Panc1 (cell line): Measurements from ENCODE around the gene LIN28B. TPM values are rescaled to one million over a fixed set of nuclear protein-coding genes. Genes with fewer than 3 reads are reported as not detected.
"Not testable (repeated sequence)": the region's sequence is repeated elsewhere in the genome, so short reads cannot be mapped to it uniquely, and the experiment has no call there.

Experiments used
- ATAC-seq: fragments of 200-7000 bp; cut with Tn5 transposase; 2 replicates; pipeline ENCODE4 v1.9.1; 2020; ENCODE audit warnings: mild to moderate bottlenecking, moderate library complexity
- BruUV-seq: library from RNA; stranded (reverse); fragments of 400-500 nt; replicated peaks from 2 replicates; lab custom pipeline; 2021; lab: Mats Ljungman, UMichigan
- CTCF ChIA-PET: fragments of 300-600 bp; sonication (Branson Sonifier 250); formaldehyde crosslinking; loops from one replicate; lab custom pipeline; 2022; ENCODE audit warnings: antibody characterized with exemption; lab: Charles Lee
- POLR2A ChIA-PET: fragments of 300-600 bp; sonication (Branson Sonifier 250); formaldehyde crosslinking; loops from one replicate; lab custom pipeline; 2022; ENCODE audit warnings: antibody characterized with exemption; lab: Charles Lee
- DNase-seq: peaks from one replicate; pipeline ENCODE4 v3.0.0-alpha.2; 2010; ENCODE audit warnings: low read depth, low spot score
- H3K27ac ChIP-seq: 2 replicates; pipeline ENCODE4 v1.5.1; 2011; ENCODE audit warnings: mild to moderate bottlenecking, low read length, inconsistent platforms
- H3K27me3 ChIP-seq: fragments of 200-500 bp; sonication (Bioruptor generic); 2 replicates; pipeline ENCODE4 v1.6.0; 2014; ENCODE audit warnings: low read length, inconsistent platforms; ENCODE audit not compliant: control insufficient read depth, insufficient read depth
- H3K36me3 ChIP-seq: fragments of 200-500 bp; sonication (Bioruptor generic); 2 replicates; pipeline ENCODE4 v1.5.1; 2014; ENCODE audit warnings: inconsistent platforms, mild to moderate bottlenecking, low read length, moderate library complexity; ENCODE audit not compliant: control insufficient read depth, insufficient read depth
- H3K4me1 ChIP-seq: 2 replicates; pipeline ENCODE4 v1.5.1; 2011; ENCODE audit warnings: inconsistent platforms, mild to moderate bottlenecking, low read length, moderate library complexity; ENCODE audit not compliant: control insufficient read depth, insufficient read depth
- H3K4me3 ChIP-seq, 2 experiments: 2 replicates each; pipeline ENCODE4 v1.5.1; 2011 to 2012; ENCODE audit warnings: low read depth in 2 of 2, low read length in 2 of 2, mild to moderate bottlenecking in 2 of 2, inconsistent platforms in 1 of 2, moderate library complexity in 1 of 2
- H3K9me3 ChIP-seq: fragments of 200-500 bp; sonication (Bioruptor generic); 2 replicates; pipeline ENCODE4 v1.5.1; 2014; ENCODE audit warnings: low read depth, mild to moderate bottlenecking, inconsistent platforms, low read length, moderate library complexity; ENCODE audit not compliant: control insufficient read depth, insufficient read depth
- CTCF ChIP-seq: fragments of 450-650 bp; IDR thresholded peaks from 2 replicates; pipeline ENCODE4 v1.5.1; 2017; ENCODE audit warnings: mild to moderate bottlenecking
- POLR2AphosphoS5 ChIP-seq: IDR thresholded peaks from 2 replicates; pipeline ENCODE4 v1.6.1; 2012; ENCODE audit warnings: mild to moderate bottlenecking, low read depth, low read length, moderate library complexity
- TCF7L2 ChIP-seq: IDR thresholded peaks from 2 replicates; pipeline ENCODE4 v1.6.1; 2011; ENCODE audit warnings: mild to moderate bottlenecking, low read depth, low read length, inconsistent platforms
- in situ Hi-C: cut with HindIII; loops from 2 replicates; pipeline ENCODE4 v1.10.0; 2016; ENCODE audit warnings: low sequenced_read_pairs, low pct_unique_long_range_greater_than_20kb
- intact Hi-C: fragments of 100-400 bp; cut with micrococcal nuclease; formaldehyde crosslinking; loops from one replicate; pipeline ENCODE4 v1.10.0; 2022; ENCODE audit not compliant: unreplicated experiment
- total RNA-seq: library from RNA; stranded (reverse); gene quantifications from one replicate; pipeline ENCODE4 v1.2.1, GENCODE V29; 2021; ENCODE audit not compliant: unreplicated experiment
- TF ChIP-seq, protein P1 (sequence below), 2 experiments: IDR thresholded peaks; 2 replicates each; pipeline ENCODE4 v1.6.1; 2011 to 2012; ENCODE audit warnings: low read depth in 2 of 2, control low read depth in 1 of 2, low read length in 1 of 2, mild to moderate bottlenecking in 1 of 2, moderate library complexity in 1 of 2; ENCODE audit not compliant: insufficient read depth in 1 of 2

LIN28B gene
- total RNA-seq, 1 experiment from 2014 or later: 5.8 TPM

- ChIA-PET CTCF (no interaction called here), POLR2A (no interaction called here)
- TF ChIP-seq, protein P1, sequence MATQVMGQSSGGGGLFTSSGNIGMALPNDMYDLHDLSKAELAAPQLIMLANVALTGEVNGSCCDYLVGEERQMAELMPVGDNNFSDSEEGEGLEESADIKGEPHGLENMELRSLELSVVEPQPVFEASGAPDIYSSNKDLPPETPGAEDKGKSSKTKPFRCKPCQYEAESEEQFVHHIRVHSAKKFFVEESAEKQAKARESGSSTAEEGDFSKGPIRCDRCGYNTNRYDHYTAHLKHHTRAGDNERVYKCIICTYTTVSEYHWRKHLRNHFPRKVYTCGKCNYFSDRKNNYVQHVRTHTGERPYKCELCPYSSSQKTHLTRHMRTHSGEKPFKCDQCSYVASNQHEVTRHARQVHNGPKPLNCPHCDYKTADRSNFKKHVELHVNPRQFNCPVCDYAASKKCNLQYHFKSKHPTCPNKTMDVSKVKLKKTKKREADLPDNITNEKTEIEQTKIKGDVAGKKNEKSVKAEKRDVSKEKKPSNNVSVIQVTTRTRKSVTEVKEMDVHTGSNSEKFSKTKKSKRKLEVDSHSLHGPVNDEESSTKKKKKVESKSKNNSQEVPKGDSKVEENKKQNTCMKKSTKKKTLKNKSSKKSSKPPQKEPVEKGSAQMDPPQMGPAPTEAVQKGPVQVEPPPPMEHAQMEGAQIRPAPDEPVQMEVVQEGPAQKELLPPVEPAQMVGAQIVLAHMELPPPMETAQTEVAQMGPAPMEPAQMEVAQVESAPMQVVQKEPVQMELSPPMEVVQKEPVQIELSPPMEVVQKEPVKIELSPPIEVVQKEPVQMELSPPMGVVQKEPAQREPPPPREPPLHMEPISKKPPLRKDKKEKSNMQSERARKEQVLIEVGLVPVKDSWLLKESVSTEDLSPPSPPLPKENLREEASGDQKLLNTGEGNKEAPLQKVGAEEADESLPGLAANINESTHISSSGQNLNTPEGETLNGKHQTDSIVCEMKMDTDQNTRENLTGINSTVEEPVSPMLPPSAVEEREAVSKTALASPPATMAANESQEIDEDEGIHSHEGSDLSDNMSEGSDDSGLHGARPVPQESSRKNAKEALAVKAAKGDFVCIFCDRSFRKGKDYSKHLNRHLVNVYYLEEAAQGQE (IDR thresholded peaks at IDR 0.05; ENCODE audit: insufficient read depth in 1 of 2, low read depth in 2 of 2, low read length in 1 of 2): no peak
- TF ChIP-seq POLR2AphosphoS5 (no peak), CTCF (no peak), TCF7L2 (no peak)
- Histone ChIP-seq H3K9me3 (no peaks in the 10 kb centered on the region), H3K36me3 (no peaks in the 10 kb centered on the region), H3K27ac (peak overlapping the region; percentile 97), H3K4me3 (no peak overlapping the region; a peak in 1 of 4 replicates), H3K27me3 (no peaks in the 10 kb centered on the region; the same call in 1 of the 2 replicates), H3K4me1 (peaks cover 15% of the 10 kb centered on the region)
- DNase-seq (no peak), ATAC-seq (no peak)
- BruUV-seq: no TSS peak
- intact Hi-C loops: no loop called here
- in situ Hi-C loops: no loop called here
Observed at GRCh38 chr6:104952911-104953399, 4.0 kb upstream of the LIN28B start.

- peak; percentile 59 for ATAC-seq
- BruUV-seq, DNase-seq, in situ Hi-C loops, H3K27me3 ChIP-seq, intact Hi-C loops, H3K9me3 ChIP-seq, CTCF ChIA-PET, H3K36me3 ChIP-seq: not testable (repeated sequence)
- POLR2A ChIA-PET: interaction anchor here (0.6 kb wide), 1 partner anchor 102 kb away, joined by 4 read pairs; no protein-coding TSS in a partner anchor
- peak overlapping the region; percentile 97 for H3K27ac ChIP-seq
- peaks cover 15% of the 10 kb centered on the region for H3K4me1 ChIP-seq
- H3K4me3 ChIP-seq: peak overlapping the region; percentile 28 to 54
Observed at GRCh38 chr6:104953400-104954189, 3.3 kb upstream of the LIN28B start.

DNA sequence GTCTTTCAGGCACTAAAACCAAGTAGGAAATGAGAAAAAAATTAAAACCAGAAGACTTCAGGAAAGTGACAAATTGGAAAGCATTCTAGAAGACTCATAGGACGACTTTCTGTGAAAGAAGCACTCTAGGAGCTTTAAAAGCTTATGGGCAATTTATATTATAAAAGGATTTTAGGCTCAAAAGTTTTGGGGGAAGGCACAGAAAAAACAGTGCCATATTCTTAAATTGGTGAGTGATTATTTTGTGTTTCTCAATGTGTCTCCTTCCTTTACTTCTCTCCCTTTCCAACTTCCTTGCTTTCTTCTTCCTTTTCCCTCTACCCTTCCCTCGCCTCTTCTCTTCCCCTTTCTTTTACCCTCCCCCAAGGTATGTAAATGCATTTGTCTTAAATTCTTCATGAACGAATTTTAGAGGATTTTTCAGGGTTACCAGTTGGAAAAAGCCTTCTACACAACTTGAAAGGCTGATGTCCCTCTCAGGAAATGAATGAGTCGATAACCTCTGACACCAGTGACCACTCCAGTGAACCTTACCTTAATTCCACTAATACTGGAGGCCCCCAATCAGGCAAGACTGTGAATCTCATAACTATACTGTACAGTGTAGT, 2.6 kb upstream of the LIN28B start:
- peak overlapping the region; percentile 28 to 54 for H3K4me3 ChIP-seq

More for the DNA sequence above, 2.6 kb upstream of the LIN28B start:
- no TSS peak for BruUV-seq
- in situ Hi-C loops (no loop called here), intact Hi-C loops (no loop called here)
- ATAC-seq: no peak
- H3K4me1 ChIP-seq: peaks cover 15% of the 10 kb centered on the region
- no peaks in the 10 kb centered on the region for H3K36me3 ChIP-seq
- no peak for DNase-seq
- CTCF ChIA-PET: no interaction called here
- H3K27ac ChIP-seq: peak overlapping the region; percentile 97
- H3K27me3 ChIP-seq: no peaks in the 10 kb centered on the region; the same call in 1 of the 2 replicates
- no peak for TF ChIP-seq CTCF
- H3K9me3 ChIP-seq: no peaks in the 10 kb centered on the region
- POLR2A ChIA-PET: interaction anchor here (0.6 kb wide), 1 partner anchor 103 kb away, joined by 4 read pairs; no protein-coding TSS in a partner anchor
